Esophagus squamous epithelium (tissue), 4 donors: Measurements from ENCODE around the gene FANCE.

Experiments used
- POLR2A ChIP-seq, 4 donors: fragments of 450-650 bp; IDR thresholded peaks; one replicate each; pipeline ENCODE4 v1.6.1; 2017; ENCODE audit warnings: antibody characterized with exemption in 4 of 4, mild to moderate bottlenecking in 4 of 4, moderate library complexity in 3 of 4
- TF ChIP-seq, protein P1 (sequence below), 6 experiments: fragments of 450-650 bp in 4 of 6; fragments of 200-600 bp in 2 of 6; sonication (generic) in 2 of 6; IDR thresholded peaks; one replicate each; pipeline ENCODE4 v1.5.1; 2016 to 2019; ENCODE audit warnings: antibody characterized with exemption in 6 of 6, mild to moderate bottlenecking in 4 of 6, moderate library complexity in 4 of 6

DNA sequence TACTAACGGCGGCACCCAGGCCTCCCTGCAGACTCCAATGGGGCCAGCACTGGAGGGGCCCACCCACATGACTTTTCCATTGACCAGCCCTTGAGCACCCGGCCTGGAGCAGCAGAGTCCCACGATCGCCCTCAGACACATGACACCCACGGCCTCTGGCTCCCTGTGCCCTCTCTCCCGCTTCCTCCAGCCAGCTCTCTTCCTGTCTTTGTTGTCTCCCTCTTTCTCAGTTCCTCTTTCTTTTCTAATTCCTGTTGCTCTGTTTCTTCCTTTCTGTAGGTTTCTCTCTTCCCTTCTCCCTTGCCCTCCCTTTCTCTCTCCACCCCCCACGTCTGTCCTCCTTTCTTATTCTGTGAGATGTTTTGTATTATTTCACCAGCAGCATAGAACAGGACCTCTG, 26.1 kb upstream of the FANCE start:
- TF ChIP-seq, protein P1, sequence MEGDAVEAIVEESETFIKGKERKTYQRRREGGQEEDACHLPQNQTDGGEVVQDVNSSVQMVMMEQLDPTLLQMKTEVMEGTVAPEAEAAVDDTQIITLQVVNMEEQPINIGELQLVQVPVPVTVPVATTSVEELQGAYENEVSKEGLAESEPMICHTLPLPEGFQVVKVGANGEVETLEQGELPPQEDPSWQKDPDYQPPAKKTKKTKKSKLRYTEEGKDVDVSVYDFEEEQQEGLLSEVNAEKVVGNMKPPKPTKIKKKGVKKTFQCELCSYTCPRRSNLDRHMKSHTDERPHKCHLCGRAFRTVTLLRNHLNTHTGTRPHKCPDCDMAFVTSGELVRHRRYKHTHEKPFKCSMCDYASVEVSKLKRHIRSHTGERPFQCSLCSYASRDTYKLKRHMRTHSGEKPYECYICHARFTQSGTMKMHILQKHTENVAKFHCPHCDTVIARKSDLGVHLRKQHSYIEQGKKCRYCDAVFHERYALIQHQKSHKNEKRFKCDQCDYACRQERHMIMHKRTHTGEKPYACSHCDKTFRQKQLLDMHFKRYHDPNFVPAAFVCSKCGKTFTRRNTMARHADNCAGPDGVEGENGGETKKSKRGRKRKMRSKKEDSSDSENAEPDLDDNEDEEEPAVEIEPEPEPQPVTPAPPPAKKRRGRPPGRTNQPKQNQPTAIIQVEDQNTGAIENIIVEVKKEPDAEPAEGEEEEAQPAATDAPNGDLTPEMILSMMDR (IDR thresholded peaks at IDR 0.05) = no peak
- TF ChIP-seq POLR2A (IDR thresholded peaks at IDR 0.05) = no peak
